A673 (cell line): ENCODE results near the gene IQSEC2. TPM values are rescaled to one million over a fixed set of nuclear protein-coding genes. Genes with fewer than 3 reads are reported as not detected.

Experiments used
- BruUV-seq: library from RNA; stranded (reverse); fragments of 400-500 nt; replicated peaks from 2 replicates; lab custom pipeline; 2021; lab: Mats Ljungman, UMichigan
- CTCF ChIA-PET: fragments of 300-600 bp; sonication (Branson Sonifier 250); formaldehyde crosslinking; loops from one replicate; lab custom pipeline; 2022; ENCODE audit warnings: antibody characterized with exemption; lab: Charles Lee
- POLR2A ChIA-PET: fragments of 300-600 bp; sonication (Branson Sonifier 250); formaldehyde crosslinking; loops from one replicate; lab custom pipeline; 2022; ENCODE audit warnings: antibody characterized with exemption; ENCODE audit not compliant: low non-redundant PET; lab: Charles Lee
- DNase-seq: peaks from one replicate; pipeline ENCODE4 v3.0.0-alpha.2; 2015; ENCODE audit warnings: low spot score
- H3K27ac ChIP-seq: fragments of 200-600 bp; sonication (generic); 2 replicates; pipeline ENCODE4 v1.5.1; 2016; ENCODE audit warnings: mixed run types, low read depth, mild to moderate bottlenecking, mixed read lengths, antibody characterized with exemption, low read length; ENCODE audit not compliant: poor library complexity, severe bottlenecking
- H3K27me3 ChIP-seq: fragments of 200-600 bp; sonication (generic); replicated peaks from 2 replicates; pipeline ENCODE4 v1.6.1; 2017; ENCODE audit warnings: mixed run types, low read depth, mild to moderate bottlenecking, mixed read lengths, antibody characterized with exemption, low read length; ENCODE audit not compliant: insufficient read depth, poor library complexity
- H3K36me3 ChIP-seq: fragments of 200-600 bp; sonication (generic); 2 replicates; pipeline ENCODE4 v1.6.1; 2016; ENCODE audit warnings: mixed run types, mild to moderate bottlenecking, mixed read lengths, antibody characterized with exemption, low read length; ENCODE audit not compliant: insufficient read depth, poor library complexity, severe bottlenecking
- H3K4me1 ChIP-seq: fragments of 200-600 bp; sonication (generic); 2 replicates; pipeline ENCODE4 v1.6.1; 2017; ENCODE audit warnings: mixed run types, mild to moderate bottlenecking, mixed read lengths, antibody characterized with exemption, low read length; ENCODE audit not compliant: insufficient read depth, poor library complexity, severe bottlenecking
- H3K4me3 ChIP-seq: fragments of 200-600 bp; sonication (generic); 2 replicates; pipeline ENCODE4 v1.5.1; 2016; ENCODE audit warnings: low read depth, mixed run types, mild to moderate bottlenecking, mixed read lengths, low read length; ENCODE audit not compliant: poor library complexity, severe bottlenecking
- H3K9me3 ChIP-seq: fragments of 200-600 bp; sonication (generic); 2 replicates; pipeline ENCODE4 v1.6.1; 2016; ENCODE audit warnings: mixed run types, low read depth, mild to moderate bottlenecking, mixed read lengths, antibody characterized with exemption, low read length; ENCODE audit not compliant: poor library complexity, severe bottlenecking
- CTCF ChIP-seq: fragments of 300-800, 200-600 bp; sonication (generic); conservative IDR thresholded peaks from 2 replicates; pipeline ENCODE4 v1.5.1; 2017; ENCODE audit warnings: low read depth, mild to moderate bottlenecking, antibody characterized with exemption, low read length, moderate library complexity, mixed read lengths
- EZH2 ChIP-seq: fragments of 200-600 bp; sonication (generic); IDR thresholded peaks from 2 replicates; pipeline ENCODE4 v1.6.1; 2017; ENCODE audit warnings: borderline replicate concordance, low read depth, mild to moderate bottlenecking, mixed read lengths, antibody characterized with exemption, low read length; ENCODE audit not compliant: poor library complexity, severe bottlenecking
- intact Hi-C: fragments of 100-400 bp; cut with micrococcal nuclease; formaldehyde crosslinking; loops from one replicate; pipeline ENCODE4 v1.10.0; 2022; ENCODE audit not compliant: unreplicated experiment
- total RNA-seq: library from RNA; stranded (reverse); gene quantifications from 2 replicates; pipeline ENCODE4 v1.2.3, GENCODE V29; 2021

The IQSEC2 gene
- total RNA-seq, 1 experiment from 2014 or later = 8.1 TPM

GRCh38 chrX:53257166-53257565 lies 24.2 kb downstream of the IQSEC2 start:
- POLR2A ChIA-PET = interaction anchor here (0.7 kb wide), 1 partner anchor 32 kb away, joined by 3 read pairs; no protein-coding TSS in a partner anchor
- CTCF ChIA-PET = no interaction called here
- BruUV-seq = no TSS peak
- no peaks in the 10 kb centered on the region for H3K4me1 ChIP-seq
- intact Hi-C loops = no loop called here
- H3K36me3 ChIP-seq = no peaks in the 10 kb centered on the region
- no peak overlapping the region for H3K27ac ChIP-seq
- H3K4me3 ChIP-seq = no peak overlapping the region
- no peaks in the 10 kb centered on the region for H3K9me3 ChIP-seq
- no peak for TF ChIP-seq CTCF
- no peak for TF ChIP-seq EZH2
- no peak for DNase-seq
- H3K27me3 ChIP-seq = peaks cover 3% of the 10 kb centered on the region

- TF ChIP-seq CTCF (no peak), EZH2 (no peak)
- Histone ChIP-seq H3K4me3 (no peak overlapping the region), H3K27me3 (no peaks in the 10 kb centered on the region), H3K9me3 (no peaks in the 10 kb centered on the region), H3K36me3 (no peaks in the 10 kb centered on the region), H3K27ac (no peak overlapping the region), H3K4me1 (no peaks in the 10 kb centered on the region)
- CTCF ChIA-PET = no interaction called here
- POLR2A ChIA-PET = no interaction called here
- intact Hi-C loops = no loop called here
- no peak for DNase-seq
- BruUV-seq = no TSS peak
These were observed 24.8 kb downstream of the IQSEC2 start for GRCh38 chrX:53256446-53257041.

GRCh38 chrX:53255738-53256191 lies 25.6 kb downstream of the IQSEC2 start:
- H3K27me3 ChIP-seq = no peaks in the 10 kb centered on the region
- no peaks in the 10 kb centered on the region for H3K36me3 ChIP-seq
- no peak overlapping the region for H3K27ac ChIP-seq
- no peaks in the 10 kb centered on the region for H3K9me3 ChIP-seq
- ChIA-PET CTCF (no interaction called here), POLR2A (no interaction called here)
- no TSS peak for BruUV-seq
- H3K4me3 ChIP-seq = no peak overlapping the region
- no peak for DNase-seq
- intact Hi-C loops = no loop called here
- H3K4me1 ChIP-seq = no peaks in the 10 kb centered on the region
- TF ChIP-seq EZH2 (no peak), CTCF (no peak)
